Activated CD8-positive, alpha-beta memory T cell treated with anti-CD3 and anti-CD28 coated beads for 36 hours (primary cell): ENCODE data around the gene FAM180A. TPM values are rescaled to one million over a fixed set of nuclear protein-coding genes. Genes with fewer than 3 reads are reported as not detected.
"Not testable (repeated sequence)": the region's sequence is repeated elsewhere in the genome, so short reads cannot be mapped to it uniquely, and the experiment has no call there.

ENCODE experiments used
- CTCF ChIA-PET: fragments of 350-600 bp; sonication (Branson Sonifier 250); formaldehyde crosslinking; loops from one replicate; lab custom pipeline; 2021; ENCODE audit warnings: antibody characterized with exemption; lab: Charles Lee
- POLR2A ChIA-PET: fragments of 350-600 bp; sonication (Branson Sonifier 250); formaldehyde crosslinking; loops from one replicate; lab custom pipeline; 2021; ENCODE audit warnings: antibody characterized with exemption; lab: Charles Lee
- total RNA-seq, 2 experiments: library from RNA; stranded (reverse); gene quantifications; one replicate each; pipeline ENCODE4 v1.2.3, GENCODE V29; 2021

Gene FAM180A
- total RNA-seq, 2 experiments from 2014 or later = not detected

GRCh38 chr7:135704074-135704473 is 44.5 kb downstream of the FAM180A start:
- POLR2A ChIA-PET = no interaction called here

GRCh38 chr7:135697276-135698049 is 51.1 kb downstream of the FAM180A start:
- POLR2A ChIA-PET = no interaction called here
- CTCF ChIA-PET = interaction anchor here (1.0 kb wide), 1 partner anchor 16 kb away, joined by 4 read pairs; no protein-coding TSS in a partner anchor

More at GRCh38 chr7:135704074-135704473, 44.5 kb downstream of the FAM180A start:
- CTCF ChIA-PET = no interaction called here

GRCh38 chr7:135693558-135693957 is 55.1 kb downstream of the FAM180A start:
- POLR2A ChIA-PET = no interaction called here
- CTCF ChIA-PET = no interaction called here

GRCh38 chr7:135692606-135693005 is 56.0 kb downstream of the FAM180A start:
- CTCF ChIA-PET, POLR2A ChIA-PET: not testable (repeated sequence)

GRCh38 chr7:135692055-135692454 is 56.6 kb downstream of the FAM180A start:
- ChIA-PET POLR2A (no interaction called here), CTCF (no interaction called here)

GRCh38 chr7:135690566-135690965 is 58.0 kb downstream of the FAM180A start:
- CTCF ChIA-PET = no interaction called here
- POLR2A ChIA-PET = no interaction called here

- CTCF ChIA-PET = no interaction called here
- POLR2A ChIA-PET = no interaction called here
Measured at GRCh38 chr7:135687466-135687865, 61.1 kb downstream of the FAM180A start.

GRCh38 chr7:135685306-135686084 is 63.1 kb downstream of the FAM180A start:
- POLR2A ChIA-PET = no interaction called here
- CTCF ChIA-PET = no interaction called here

GRCh38 chr7:135684699-135685098 is 63.9 kb downstream of the FAM180A start:
- ChIA-PET POLR2A (no interaction called here), CTCF (no interaction called here)

- POLR2A ChIA-PET = no interaction called here
Measured at GRCh38 chr7:135684136-135684535, 64.5 kb downstream of the FAM180A start.

GRCh38 chr7:135683609-135684008 is 65.0 kb downstream of the FAM180A start:
- ChIA-PET POLR2A (no interaction called here), CTCF (no interaction called here)

More at GRCh38 chr7:135684136-135684535, 64.5 kb downstream of the FAM180A start:
- CTCF ChIA-PET = no interaction called here

- POLR2A ChIA-PET = no interaction called here
Measured at GRCh38 chr7:135682191-135682590, 66.4 kb downstream of the FAM180A start.

GRCh38 chr7:135681762-135682161 is 66.9 kb downstream of the FAM180A start:
- POLR2A ChIA-PET = no interaction called here
- CTCF ChIA-PET = interaction anchor here (1.0 to 1.3 kb wide), 3 partner anchors 16 to 20 kb away, joined by 3 to 4 read pairs (median 3); no protein-coding TSS in a partner anchor

More at GRCh38 chr7:135682191-135682590, 66.4 kb downstream of the FAM180A start:
- CTCF ChIA-PET = interaction anchor here (1.0 to 1.3 kb wide), 2 partner anchors 18 to 19 kb away, joined by 3 read pairs; no protein-coding TSS in a partner anchor

Other genes starting within 250 kb of the FAM180A start
- 10 to 100 TPM; 16.9 to 19.7 TPM for gene CNOT4, start 238.7 kb downstream of the FAM180A start, total RNA-seq
- gene NUP205, start 190.9 kb downstream of the FAM180A start, total RNA-seq = 100 to 1,000 TPM; 127 to 142 TPM
- gene STMP1, start 86.3 kb downstream of the FAM180A start, total RNA-seq = 10 to 100 TPM; 24.2 to 26.4 TPM
- not detected for gene SLC13A4, start 20.6 kb downstream of the FAM180A start, total RNA-seq
- 100 to 1,000 TPM; 144 TPM for gene MTPN, start 228.5 kb upstream of the FAM180A start, total RNA-seq